D721Med (cell line): ENCODE results near the gene IL36RN.

Experiments used
- DNase-seq: peaks from one replicate; pipeline ENCODE4 v3.0.0; 2011; ENCODE audit warnings: low spot score; ENCODE audit not compliant: insufficient read length
- FAIRE-seq: peaks from 2 replicates; lab custom pipeline; 2011; peaks lifted over from hg19 to GRCh38; lab: Jason Lieb, UNC
- TF ChIP-seq, protein P1 (sequence below): IDR thresholded peaks from 2 replicates; pipeline ENCODE4 v1.5.1; 2012; ENCODE audit warnings: mild to moderate bottlenecking, control low read depth; ENCODE audit not compliant: insufficient read depth; ENCODE audit errors: missing control alignments

Gene IL36RN

DNA sequence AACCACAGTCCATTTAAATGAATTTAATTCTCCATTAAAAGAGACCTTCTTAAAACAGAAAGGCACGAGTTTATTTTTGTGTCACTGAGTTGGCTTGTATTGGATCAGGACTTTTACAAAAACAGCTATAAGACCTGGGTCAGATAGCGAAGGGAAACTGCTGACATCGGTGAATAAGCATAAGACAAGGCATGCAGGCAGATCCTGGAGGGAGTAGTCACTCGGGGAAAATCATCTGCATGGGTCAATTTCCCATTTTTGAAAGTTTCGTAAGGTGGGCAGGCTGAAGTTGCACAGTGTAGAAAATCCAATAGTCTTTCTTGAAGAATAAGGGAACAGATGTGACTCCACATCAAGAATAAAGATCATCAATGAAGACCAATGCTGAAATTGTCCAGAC, 19.3 kb upstream of the IL36RN start:
- DNase-seq = no peak
- TF ChIP-seq, protein P1, sequence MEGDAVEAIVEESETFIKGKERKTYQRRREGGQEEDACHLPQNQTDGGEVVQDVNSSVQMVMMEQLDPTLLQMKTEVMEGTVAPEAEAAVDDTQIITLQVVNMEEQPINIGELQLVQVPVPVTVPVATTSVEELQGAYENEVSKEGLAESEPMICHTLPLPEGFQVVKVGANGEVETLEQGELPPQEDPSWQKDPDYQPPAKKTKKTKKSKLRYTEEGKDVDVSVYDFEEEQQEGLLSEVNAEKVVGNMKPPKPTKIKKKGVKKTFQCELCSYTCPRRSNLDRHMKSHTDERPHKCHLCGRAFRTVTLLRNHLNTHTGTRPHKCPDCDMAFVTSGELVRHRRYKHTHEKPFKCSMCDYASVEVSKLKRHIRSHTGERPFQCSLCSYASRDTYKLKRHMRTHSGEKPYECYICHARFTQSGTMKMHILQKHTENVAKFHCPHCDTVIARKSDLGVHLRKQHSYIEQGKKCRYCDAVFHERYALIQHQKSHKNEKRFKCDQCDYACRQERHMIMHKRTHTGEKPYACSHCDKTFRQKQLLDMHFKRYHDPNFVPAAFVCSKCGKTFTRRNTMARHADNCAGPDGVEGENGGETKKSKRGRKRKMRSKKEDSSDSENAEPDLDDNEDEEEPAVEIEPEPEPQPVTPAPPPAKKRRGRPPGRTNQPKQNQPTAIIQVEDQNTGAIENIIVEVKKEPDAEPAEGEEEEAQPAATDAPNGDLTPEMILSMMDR = no peak
- FAIRE-seq = no peak

DNA sequence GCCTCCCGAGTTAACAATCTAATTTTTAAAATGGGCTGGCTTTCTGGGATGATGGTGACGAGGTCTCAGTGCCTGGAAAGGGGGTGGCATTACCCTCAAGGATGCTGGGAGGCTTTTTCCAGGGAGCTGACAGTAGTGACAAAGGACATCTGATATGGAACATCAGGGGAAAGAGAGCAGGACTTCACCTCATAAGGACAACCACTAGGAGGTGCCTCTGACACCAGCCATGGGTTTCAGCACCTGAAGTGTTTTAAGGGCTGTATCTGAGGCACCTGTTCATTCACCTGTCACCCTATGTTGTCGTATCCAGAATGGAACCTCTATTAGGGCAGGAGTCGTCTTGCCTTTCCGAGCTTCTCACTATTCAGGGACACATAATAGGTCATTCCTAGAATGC, 17.1 kb upstream of the IL36RN start:
- FAIRE-seq = no peak
- TF ChIP-seq, protein P1 = no peak
- no peak for DNase-seq

DNA sequence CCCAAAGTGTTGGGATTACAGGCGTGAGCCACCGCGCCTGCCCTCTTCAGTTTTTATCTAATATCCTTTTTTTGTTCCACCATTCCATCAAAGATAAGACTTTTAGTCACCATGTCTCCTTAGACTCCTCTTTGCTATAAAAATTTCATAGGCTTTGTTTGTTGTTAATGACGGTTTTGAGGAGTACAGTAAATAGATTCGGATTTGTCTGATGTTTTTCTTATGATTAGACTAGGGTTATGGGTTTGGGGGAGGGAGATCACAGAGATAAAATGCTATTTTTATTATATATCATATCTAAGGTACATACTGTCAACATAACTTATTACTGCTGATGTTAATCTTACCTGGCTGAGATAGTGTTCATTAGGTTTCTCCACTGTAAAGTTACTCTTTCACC, 12.5 kb upstream of the IL36RN start:
- no peak for FAIRE-seq
- TF ChIP-seq, protein P1 = no peak
- DNase-seq = no peak

DNA sequence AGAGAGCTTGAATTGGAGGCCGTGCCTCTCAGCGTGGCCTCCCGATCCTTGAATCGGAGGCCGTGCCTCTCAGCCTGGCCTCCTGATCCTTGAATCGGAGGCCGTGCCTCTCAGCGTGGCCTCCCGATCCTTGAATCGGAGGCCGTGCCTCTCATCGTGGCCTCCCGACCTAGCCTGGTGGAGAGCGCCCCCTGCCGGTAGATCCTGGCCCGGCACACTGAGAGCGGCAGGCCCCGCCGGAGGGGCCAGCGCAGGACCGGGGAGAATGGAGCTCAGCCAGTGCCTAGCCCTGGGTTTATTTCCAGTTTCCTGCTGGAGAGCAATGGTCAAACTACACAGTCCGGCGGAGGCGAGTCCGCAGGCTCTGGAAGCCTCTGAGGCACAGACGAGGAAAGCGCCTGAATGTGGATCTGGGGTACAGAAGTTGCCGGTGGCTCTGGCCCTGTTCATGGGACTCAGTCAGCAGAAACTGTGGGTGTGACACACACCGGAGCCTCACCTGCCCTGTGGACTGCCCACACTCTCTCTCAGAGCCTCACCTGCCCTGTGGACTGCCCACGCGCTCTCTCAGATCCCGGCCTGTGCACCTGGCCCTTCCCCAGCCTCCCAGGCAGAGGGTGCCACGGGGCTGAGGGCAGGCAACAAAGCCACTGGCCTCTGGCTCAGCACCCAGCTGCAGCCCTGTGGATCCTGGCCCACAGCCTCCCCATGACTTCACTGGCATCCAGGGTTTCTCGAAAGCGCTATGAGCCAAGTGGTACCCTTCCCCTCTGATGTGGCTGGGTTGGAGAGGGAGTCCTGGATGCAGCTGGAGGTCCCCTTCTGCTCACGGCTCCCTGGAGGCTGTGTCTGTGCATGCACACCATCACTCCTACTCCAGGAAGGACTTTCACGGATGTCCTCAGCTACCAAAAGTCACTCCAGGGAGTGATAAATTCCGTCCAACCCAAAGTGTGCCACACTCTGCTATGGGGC, 7.8 kb upstream of the IL36RN start:
- FAIRE-seq (no peak), DNase-seq (no peak)
- TF ChIP-seq, protein P1 = no peak

DNA sequence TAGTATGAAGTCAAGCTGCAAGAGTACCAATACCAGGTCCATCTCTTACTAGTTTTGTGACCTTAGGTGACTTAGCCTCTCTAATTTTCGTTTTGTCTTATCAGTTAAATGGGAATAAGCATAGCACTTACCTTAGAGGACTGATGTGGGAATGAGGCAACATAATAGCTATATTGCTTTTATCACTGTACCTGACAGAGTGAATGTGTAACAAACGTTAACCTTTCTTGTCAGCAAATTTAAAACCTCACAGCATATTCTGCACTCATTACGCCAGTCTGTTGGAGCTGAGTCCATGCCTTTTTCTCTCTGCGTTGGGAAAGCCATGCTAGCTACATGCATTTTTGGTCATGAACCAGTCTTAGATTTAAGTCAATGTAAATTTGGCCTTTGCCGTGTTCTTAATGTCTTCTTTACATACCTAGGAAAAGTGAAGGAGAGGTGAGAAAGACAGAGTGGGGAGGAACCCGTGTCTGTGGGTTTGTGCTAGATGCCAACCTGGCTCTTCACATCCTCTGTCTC, 6.5 kb upstream of the IL36RN start, which contains the start of gene IL36B:
Gene IL36B, minus strand, starts transcription at position 472 of the 522 bp plus-strand sequence.
- TF ChIP-seq, protein P1 = no peak
- FAIRE-seq (no peak), DNase-seq (no peak)

DNA sequence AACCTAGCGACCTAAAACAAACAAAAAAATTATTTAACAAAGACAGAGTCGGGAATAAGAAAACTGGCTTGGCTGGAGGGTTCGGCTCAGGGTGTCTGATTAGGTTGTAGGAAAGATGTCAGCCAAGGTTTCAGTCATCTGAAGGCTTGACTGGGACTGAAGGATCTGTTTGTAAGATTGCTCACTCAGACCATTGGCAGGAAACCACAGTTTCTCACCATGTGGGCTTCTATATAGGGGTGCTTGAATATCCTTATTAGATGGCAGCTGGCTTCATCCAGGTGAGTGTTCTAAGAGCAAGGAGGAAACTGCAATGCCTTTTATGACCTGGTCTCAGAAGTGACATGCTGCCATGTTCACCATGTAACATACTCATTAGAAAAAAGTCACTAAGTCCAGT, 5.3 kb upstream of the IL36RN start:
- TF ChIP-seq, protein P1 = no peak
- DNase-seq = no peak
- FAIRE-seq = no peak

DNA sequence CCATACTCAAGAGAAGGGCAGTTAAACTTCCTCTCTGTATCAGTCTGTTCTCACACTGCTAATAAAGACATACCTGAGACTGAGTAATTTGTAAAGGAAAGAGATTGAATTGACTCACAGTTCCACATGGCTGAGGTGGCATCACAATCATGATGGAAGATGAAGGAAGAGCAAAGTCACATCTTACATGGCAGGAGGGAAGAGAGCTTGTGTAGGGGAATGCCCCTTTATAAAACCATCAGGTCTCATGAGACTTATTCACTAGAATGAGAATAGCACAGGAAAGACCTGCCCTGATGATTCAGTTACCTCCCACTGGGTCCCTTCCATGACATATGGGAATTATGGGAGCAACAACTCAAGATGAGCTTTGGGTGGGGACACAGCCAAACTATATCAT, 4.9 kb upstream of the IL36RN start:
- FAIRE-seq (no peak), DNase-seq (no peak)
- TF ChIP-seq, protein P1 = no peak
